Measurements from ENCODE around the gene MPZL1.

MPZL1 gene

DNA sequence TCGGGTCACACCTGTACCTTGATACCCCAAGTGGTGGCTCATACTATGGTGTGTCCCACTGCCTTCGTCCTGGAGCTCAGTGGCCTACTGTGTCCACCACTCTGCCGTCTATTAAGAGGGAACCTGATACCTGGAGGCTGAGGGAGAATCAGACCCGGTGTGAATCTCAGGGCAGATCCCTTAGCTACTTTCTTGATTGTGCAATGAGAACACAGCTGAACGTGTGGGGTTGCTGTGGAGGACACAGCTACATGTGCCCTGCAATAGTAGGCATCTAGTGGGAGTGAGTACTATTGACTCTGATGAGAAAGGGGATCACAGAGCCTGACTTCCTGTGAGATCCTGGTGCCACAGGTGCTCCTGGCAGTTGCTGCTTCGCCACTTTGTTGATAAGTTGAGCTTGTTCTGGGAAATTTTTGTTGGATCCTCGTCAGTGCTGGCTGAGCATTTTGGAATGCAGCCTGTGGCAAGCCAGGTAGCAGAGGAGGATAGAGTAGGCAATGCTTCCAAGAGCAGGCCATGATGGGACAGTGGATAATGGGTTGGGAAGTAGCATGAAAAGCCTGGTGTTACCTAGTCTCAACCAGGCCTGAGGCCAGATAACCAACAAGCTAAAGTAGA lies 28.2 kb upstream of the MPZL1 start:
- no peak for DNase-seq (ENCODE audit: low read depth, low spot score)
- H3K4me3 ChIP-seq (ENCODE audit: low read depth, low read length), result no peak overlapping the region
- in situ Hi-C loops (cut with HindIII; ENCODE audit: low sequenced_read_pairs), result no loop called here
- TF ChIP-seq, protein P1, sequence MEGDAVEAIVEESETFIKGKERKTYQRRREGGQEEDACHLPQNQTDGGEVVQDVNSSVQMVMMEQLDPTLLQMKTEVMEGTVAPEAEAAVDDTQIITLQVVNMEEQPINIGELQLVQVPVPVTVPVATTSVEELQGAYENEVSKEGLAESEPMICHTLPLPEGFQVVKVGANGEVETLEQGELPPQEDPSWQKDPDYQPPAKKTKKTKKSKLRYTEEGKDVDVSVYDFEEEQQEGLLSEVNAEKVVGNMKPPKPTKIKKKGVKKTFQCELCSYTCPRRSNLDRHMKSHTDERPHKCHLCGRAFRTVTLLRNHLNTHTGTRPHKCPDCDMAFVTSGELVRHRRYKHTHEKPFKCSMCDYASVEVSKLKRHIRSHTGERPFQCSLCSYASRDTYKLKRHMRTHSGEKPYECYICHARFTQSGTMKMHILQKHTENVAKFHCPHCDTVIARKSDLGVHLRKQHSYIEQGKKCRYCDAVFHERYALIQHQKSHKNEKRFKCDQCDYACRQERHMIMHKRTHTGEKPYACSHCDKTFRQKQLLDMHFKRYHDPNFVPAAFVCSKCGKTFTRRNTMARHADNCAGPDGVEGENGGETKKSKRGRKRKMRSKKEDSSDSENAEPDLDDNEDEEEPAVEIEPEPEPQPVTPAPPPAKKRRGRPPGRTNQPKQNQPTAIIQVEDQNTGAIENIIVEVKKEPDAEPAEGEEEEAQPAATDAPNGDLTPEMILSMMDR (IDR thresholded peaks at IDR 0.05; ENCODE audit: low read depth, low read length), result no peak

DNA sequence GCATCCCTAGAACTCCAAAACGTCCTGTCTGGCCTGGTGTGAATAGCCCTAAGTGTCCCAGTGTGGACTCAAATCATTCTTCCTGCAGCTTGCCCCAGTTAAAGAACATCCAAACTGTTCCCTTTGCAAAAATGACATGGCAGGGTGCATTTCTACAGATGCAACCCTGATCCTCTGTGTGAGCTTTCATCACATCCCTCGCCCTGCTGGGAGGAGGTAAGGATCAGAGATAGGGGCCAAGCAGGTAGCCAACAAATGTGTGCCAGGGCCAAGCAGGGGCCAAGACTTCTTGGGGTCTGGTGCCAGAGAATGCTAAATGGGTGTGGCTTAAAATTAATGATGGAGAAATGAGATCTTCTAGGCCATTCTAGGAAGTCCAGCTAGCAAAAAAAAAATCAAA lies 27.1 kb upstream of the MPZL1 start:
- TF ChIP-seq, protein P1 (IDR thresholded peaks at IDR 0.05; ENCODE audit: low read depth, low read length), result no peak
- H3K4me3 ChIP-seq (ENCODE audit: low read depth, low read length), result no peak overlapping the region
- in situ Hi-C loops (cut with HindIII; ENCODE audit: low sequenced_read_pairs), result no loop called here
- DNase-seq (ENCODE audit: low read depth, low spot score), result no peak

DNA sequence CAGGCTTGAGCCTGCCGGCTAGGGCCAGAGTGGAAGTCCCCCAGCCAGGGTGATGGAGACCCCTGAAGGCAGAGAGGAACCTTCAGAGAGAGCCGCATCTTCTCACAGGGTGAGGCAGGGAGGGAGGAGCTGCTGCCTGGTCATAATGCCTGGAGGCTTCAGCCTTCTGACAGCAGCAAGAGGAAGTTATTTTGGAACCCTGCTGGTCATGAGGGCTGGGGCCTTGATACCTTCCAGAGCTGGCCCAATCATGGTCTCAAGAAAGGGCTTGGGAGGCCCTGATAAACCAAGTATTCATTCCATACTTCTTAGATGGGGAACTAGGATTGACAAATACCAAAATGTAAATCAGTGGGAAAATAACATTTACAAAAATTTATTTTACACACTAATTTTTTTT lies 26.6 kb upstream of the MPZL1 start:
- in situ Hi-C loops (cut with HindIII; ENCODE audit: low sequenced_read_pairs), result no loop called here
- no peak for DNase-seq (ENCODE audit: low read depth, low spot score)
- TF ChIP-seq, protein P1 (IDR thresholded peaks at IDR 0.05; ENCODE audit: low read depth, low read length), result no peak
- H3K4me3 ChIP-seq (ENCODE audit: low read depth, low read length), result no peak overlapping the region

DNA sequence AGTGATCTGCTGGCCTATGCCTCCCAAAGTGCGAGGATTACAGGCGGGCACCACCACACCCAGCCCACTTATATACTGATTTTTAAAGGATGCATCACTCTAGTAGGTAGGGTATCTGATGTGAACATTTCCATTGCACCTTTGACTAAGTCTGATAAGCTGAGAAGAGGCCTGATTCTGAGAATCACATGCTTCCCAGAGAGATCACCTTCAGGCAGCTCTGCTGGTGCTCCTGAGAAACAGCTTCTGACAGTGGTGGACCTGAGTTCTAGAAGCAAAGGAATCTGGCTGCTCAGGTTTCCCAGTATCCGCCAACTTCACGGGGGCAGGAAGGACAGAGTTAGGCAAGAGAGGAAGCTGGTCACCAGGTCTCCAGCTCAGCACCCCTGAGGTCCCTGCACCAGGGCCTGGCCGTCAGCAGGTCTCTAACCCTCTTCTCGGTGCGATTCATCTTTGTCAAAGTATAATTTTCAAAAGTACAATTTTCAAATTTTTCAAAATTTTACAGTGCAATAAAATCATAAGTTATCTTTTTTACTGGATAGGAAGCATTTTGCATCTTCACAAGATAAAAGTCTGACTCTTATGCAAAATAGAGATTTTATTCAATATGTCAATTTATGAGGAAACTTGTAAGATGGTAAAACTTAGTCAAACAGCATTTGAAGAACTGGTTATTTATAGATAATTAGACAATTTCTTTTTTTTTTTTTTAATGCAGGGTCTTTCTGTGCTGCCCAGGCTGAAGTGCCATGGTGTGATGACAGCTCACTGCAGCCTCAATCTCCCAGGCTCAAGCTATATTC lies 25.8 kb upstream of the MPZL1 start:
- TF ChIP-seq, protein P1 (IDR thresholded peaks at IDR 0.05; ENCODE audit: low read depth, low read length), result no peak
- DNase-seq (ENCODE audit: low read depth, low spot score), result no peak
- in situ Hi-C loops (cut with HindIII; ENCODE audit: low sequenced_read_pairs), result no loop called here
- H3K4me3 ChIP-seq (ENCODE audit: low read depth, low read length), result no peak overlapping the region

DNA sequence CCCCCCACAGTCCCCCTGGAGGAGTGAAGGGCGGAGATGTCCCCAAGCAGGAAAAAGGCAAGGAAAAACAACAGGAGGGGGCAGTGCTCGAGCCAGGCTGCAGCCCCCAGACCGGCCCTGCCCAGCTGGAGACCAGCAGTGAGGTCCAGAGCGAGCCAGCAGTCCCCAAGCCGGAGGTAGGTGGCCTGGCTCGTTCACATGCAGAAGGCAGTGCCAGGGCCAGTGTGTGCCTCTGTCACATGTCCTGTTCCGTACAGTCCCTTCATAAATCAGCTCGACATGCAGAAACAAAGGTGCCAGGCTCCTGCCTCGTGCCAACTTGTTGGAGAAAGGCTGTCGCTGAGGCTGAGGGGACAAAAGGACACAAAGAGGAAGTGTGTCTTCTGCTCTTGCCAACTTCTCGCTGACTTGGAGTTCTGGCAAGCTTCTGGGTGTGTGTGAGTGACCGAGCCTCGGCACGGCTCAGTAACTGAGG lies 24.1 kb upstream of the MPZL1 start:
- in situ Hi-C loops (cut with HindIII; ENCODE audit: low sequenced_read_pairs), result no loop called here
- TF ChIP-seq, protein P1 (IDR thresholded peaks at IDR 0.05; ENCODE audit: low read depth, low read length), result no peak
- no peak overlapping the region for H3K4me3 ChIP-seq (ENCODE audit: low read depth, low read length)
- DNase-seq (ENCODE audit: low read depth, low spot score), result no peak

DNA sequence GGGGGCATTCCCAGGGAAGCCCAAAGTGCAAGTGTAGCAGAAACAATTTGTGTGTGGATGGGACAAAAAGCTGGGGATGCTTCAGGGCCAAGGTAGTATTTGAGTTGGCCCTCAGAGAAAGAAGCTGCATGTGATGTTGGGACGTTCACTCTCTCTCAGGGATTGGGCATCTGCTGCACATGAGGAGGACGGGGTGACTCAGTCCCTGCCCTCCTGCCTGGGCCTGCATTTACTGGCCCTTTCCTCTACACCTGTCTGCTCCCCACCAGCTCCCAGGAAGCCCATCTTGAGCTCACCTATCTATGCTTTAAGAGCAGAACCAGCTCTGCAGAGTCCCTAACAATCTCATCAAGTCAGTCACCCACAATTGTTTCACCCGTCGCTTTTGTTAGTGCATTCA lies 23.5 kb upstream of the MPZL1 start:
- H3K4me3 ChIP-seq (ENCODE audit: low read depth, low read length), result no peak overlapping the region
- in situ Hi-C loops (cut with HindIII; ENCODE audit: low sequenced_read_pairs), result no loop called here
- TF ChIP-seq, protein P1 (IDR thresholded peaks at IDR 0.05; ENCODE audit: low read depth, low read length), result no peak
- no peak for DNase-seq (ENCODE audit: low read depth, low spot score)

All from astrocyte of the spinal cord (primary cell).